ENCODE results near the gene MGAT5.

MGAT5 gene

GRCh38 chr2:134417968-134418582 is 164.2 kb downstream of the MGAT5 start:
- no peak overlapping the region for H3K27ac ChIP-seq
- TF ChIP-seq ZFX (IDR thresholded peaks at IDR 0.05): no peak
- TF ChIP-seq CTCF (conservative IDR thresholded peaks at IDR 0.05): no peak

- H3K27ac ChIP-seq: no peak overlapping the region
- TF ChIP-seq ZFX (IDR thresholded peaks at IDR 0.05): no peak
- TF ChIP-seq CTCF (conservative IDR thresholded peaks at IDR 0.05): no peak
Measured at GRCh38 chr2:134420259-134420658, 166.4 kb downstream of the MGAT5 start.

- H3K27ac ChIP-seq: no peak overlapping the region
- TF ChIP-seq ZFX (IDR thresholded peaks at IDR 0.05) (no peak), CTCF (conservative IDR thresholded peaks at IDR 0.05) (no peak)
Measured at GRCh38 chr2:134420920-134421319, 167.0 kb downstream of the MGAT5 start.

GRCh38 chr2:134421556-134422328 is 167.9 kb downstream of the MGAT5 start:
- no peak overlapping the region for H3K27ac ChIP-seq
- no peak for TF ChIP-seq CTCF (conservative IDR thresholded peaks at IDR 0.05)
- no peak for TF ChIP-seq ZFX (IDR thresholded peaks at IDR 0.05)

GRCh38 chr2:134425724-134426496 is 172.0 kb downstream of the MGAT5 start:
- TF ChIP-seq ZFX (IDR thresholded peaks at IDR 0.05) (no peak), CTCF (conservative IDR thresholded peaks at IDR 0.05) (no peak)
- H3K27ac ChIP-seq: no peak overlapping the region

GRCh38 chr2:134426721-134427120 is 172.8 kb downstream of the MGAT5 start:
- no peak for TF ChIP-seq ZFX (IDR thresholded peaks at IDR 0.05)
- no peak for TF ChIP-seq CTCF (conservative IDR thresholded peaks at IDR 0.05)
- no peak overlapping the region for H3K27ac ChIP-seq

GRCh38 chr2:134429886-134430285 is 176.0 kb downstream of the MGAT5 start:
- no peak overlapping the region for H3K27ac ChIP-seq
- TF ChIP-seq ZFX (IDR thresholded peaks at IDR 0.05) (no peak), CTCF (conservative IDR thresholded peaks at IDR 0.05) (no peak)
